ENCODE data around the gene OXT.

OXT gene

GRCh38 chr20:3101251-3101650 lies 29.8 kb downstream of the OXT start:
- TF ChIP-seq EP300 (IDR thresholded peaks at IDR 0.05; ENCODE audit: borderline replicate concordance) (no peak), CREB1 (IDR thresholded peaks at IDR 0.05; ENCODE audit: low read depth) (no peak), NFIC (IDR thresholded peaks at IDR 0.05) (no peak), CEBPB (IDR thresholded peaks at IDR 0.05) (no peak), REST (IDR thresholded peaks at IDR 0.05; ENCODE audit: low read depth) (no peak), FOXM1 (IDR thresholded peaks at IDR 0.05; ENCODE audit: borderline replicate concordance, low read depth) (no peak)
- TF ChIP-seq, protein P1, sequence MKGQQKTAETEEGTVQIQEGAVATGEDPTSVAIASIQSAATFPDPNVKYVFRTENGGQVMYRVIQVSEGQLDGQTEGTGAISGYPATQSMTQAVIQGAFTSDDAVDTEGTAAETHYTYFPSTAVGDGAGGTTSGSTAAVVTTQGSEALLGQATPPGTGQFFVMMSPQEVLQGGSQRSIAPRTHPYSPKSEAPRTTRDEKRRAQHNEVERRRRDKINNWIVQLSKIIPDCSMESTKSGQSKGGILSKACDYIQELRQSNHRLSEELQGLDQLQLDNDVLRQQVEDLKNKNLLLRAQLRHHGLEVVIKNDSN (IDR thresholded peaks at IDR 0.05): no peak
- TF ChIP-seq, protein P2, sequence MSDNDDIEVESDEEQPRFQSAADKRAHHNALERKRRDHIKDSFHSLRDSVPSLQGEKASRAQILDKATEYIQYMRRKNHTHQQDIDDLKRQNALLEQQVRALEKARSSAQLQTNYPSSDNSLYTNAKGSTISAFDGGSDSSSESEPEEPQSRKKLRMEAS (IDR thresholded peaks at IDR 0.05): no peak

GRCh38 chr20:3101737-3102574 lies 30.5 kb downstream of the OXT start:
- TF ChIP-seq CREB1 (IDR thresholded peaks at IDR 0.05; ENCODE audit: low read depth) (no peak), TCF12 (IDR thresholded peaks at IDR 0.05; ENCODE audit: low read depth) (no peak), NFIC (IDR thresholded peaks at IDR 0.05) (no peak), RAD21 (IDR thresholded peaks at IDR 0.05; ENCODE audit: low read depth) (no peak), REST (IDR thresholded peaks at IDR 0.05; ENCODE audit: low read depth) (no peak), ZBTB7A (IDR thresholded peaks at IDR 0.05; ENCODE audit: low read depth) (no peak), EGR1 (IDR thresholded peaks at IDR 0.05) (no peak), TAF1 (IDR thresholded peaks at IDR 0.05; ENCODE audit: low read depth) (no peak), CEBPB (IDR thresholded peaks at IDR 0.05) (no peak), EP300 (IDR thresholded peaks at IDR 0.05; ENCODE audit: borderline replicate concordance) (no peak), YY1 (IDR thresholded peaks at IDR 0.05; ENCODE audit: low read depth) (no peak), FOXM1 (IDR thresholded peaks at IDR 0.05; ENCODE audit: borderline replicate concordance, low read depth) (no peak), TEAD4 (IDR thresholded peaks at IDR 0.05) (no peak)
- TF ChIP-seq, protein P1 (IDR thresholded peaks at IDR 0.05): no peak
- TF ChIP-seq, protein P2 (IDR thresholded peaks at IDR 0.05): no peak

GRCh38 chr20:3102575-3103368 lies 31.4 kb downstream of the OXT start:
- no peak for TF ChIP-seq NFIC (IDR thresholded peaks at IDR 0.05)
- TF ChIP-seq CEBPB (IDR thresholded peaks at IDR 0.05): no peak
- TF ChIP-seq TAF1 (IDR thresholded peaks at IDR 0.05; ENCODE audit: low read depth): no peak
- TF ChIP-seq, protein P2 (IDR thresholded peaks at IDR 0.05): no peak
- TF ChIP-seq EGR1 (IDR thresholded peaks at IDR 0.05): no peak
- no peak for TF ChIP-seq TEAD4 (IDR thresholded peaks at IDR 0.05)
- TF ChIP-seq TCF12 (IDR thresholded peaks at IDR 0.05; ENCODE audit: low read depth): no peak
- TF ChIP-seq EP300 (IDR thresholded peaks at IDR 0.05; ENCODE audit: borderline replicate concordance): no peak
- no peak for TF ChIP-seq FOXM1 (IDR thresholded peaks at IDR 0.05; ENCODE audit: borderline replicate concordance, low read depth)
- TF ChIP-seq RAD21 (IDR thresholded peaks at IDR 0.05; ENCODE audit: low read depth): no peak
- no peak for TF ChIP-seq ZBTB7A (IDR thresholded peaks at IDR 0.05; ENCODE audit: low read depth)
- TF ChIP-seq REST (IDR thresholded peaks at IDR 0.05; ENCODE audit: low read depth): no peak

All from Ishikawa (cell line).